Measurements from ENCODE around the gene ADD1. TPM values are rescaled to one million over a fixed set of nuclear protein-coding genes. Genes with fewer than 3 reads are reported as not detected.

The ADD1 gene
- total RNA-seq, 1 donor from 2014 or later = 212 TPM

- TF ChIP-seq, protein P1, sequence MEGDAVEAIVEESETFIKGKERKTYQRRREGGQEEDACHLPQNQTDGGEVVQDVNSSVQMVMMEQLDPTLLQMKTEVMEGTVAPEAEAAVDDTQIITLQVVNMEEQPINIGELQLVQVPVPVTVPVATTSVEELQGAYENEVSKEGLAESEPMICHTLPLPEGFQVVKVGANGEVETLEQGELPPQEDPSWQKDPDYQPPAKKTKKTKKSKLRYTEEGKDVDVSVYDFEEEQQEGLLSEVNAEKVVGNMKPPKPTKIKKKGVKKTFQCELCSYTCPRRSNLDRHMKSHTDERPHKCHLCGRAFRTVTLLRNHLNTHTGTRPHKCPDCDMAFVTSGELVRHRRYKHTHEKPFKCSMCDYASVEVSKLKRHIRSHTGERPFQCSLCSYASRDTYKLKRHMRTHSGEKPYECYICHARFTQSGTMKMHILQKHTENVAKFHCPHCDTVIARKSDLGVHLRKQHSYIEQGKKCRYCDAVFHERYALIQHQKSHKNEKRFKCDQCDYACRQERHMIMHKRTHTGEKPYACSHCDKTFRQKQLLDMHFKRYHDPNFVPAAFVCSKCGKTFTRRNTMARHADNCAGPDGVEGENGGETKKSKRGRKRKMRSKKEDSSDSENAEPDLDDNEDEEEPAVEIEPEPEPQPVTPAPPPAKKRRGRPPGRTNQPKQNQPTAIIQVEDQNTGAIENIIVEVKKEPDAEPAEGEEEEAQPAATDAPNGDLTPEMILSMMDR (IDR thresholded peaks at IDR 0.05; ENCODE audit: borderline replicate concordance) = no peak
- Histone ChIP-seq H3K4me3 (no peak overlapping the region), H3K4me1 (peaks cover 65% of the 10 kb centered on the region), H3K36me3 (peaks cover 72% of the 10 kb centered on the region), H3K27ac (replicated peaks) (no peak overlapping the region), H3K27me3 (ENCODE audit: low read depth) (no peaks in the 10 kb centered on the region), H3K9me3 (replicated peaks) (no peaks in the 10 kb centered on the region)
- DNase-seq = no peak
- intact Hi-C loops (cut with micrococcal nuclease) = no loop called here
These were observed 35.4 kb downstream of the ADD1 start for GRCh38 chr4:2879026-2879425.

DNA sequence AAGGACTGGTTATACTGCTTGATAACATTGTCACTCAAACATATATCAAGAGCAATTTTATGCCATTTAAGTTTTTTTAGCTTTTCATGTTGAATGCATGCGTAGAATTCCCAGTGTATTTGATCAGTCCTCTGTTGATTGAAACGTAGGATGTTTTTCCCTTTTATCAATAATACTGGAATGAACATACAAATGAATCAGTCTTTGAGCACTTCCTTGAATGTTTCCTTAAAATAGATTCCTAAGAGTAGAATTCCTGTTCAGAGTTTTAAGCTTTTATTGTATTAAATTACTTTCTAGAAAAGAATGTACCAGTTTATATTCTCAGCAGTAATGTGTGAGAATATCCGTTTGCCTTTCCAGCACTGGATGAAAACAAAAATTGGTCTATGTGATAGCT is 37.8 kb downstream of the ADD1 start:
- no peak for DNase-seq
- Histone ChIP-seq H3K27ac (replicated peaks) (peak overlapping the region; percentile 44), H3K4me1 (peaks cover 58% of the 10 kb centered on the region), H3K4me3 (no peak overlapping the region), H3K36me3 (peaks cover 87% of the 10 kb centered on the region), H3K9me3 (replicated peaks) (no peaks in the 10 kb centered on the region), H3K27me3 (ENCODE audit: low read depth) (no peaks in the 10 kb centered on the region)
- TF ChIP-seq, protein P1 (IDR thresholded peaks at IDR 0.05; ENCODE audit: borderline replicate concordance) = no peak
- intact Hi-C loops (cut with micrococcal nuclease) = no loop called here

DNA sequence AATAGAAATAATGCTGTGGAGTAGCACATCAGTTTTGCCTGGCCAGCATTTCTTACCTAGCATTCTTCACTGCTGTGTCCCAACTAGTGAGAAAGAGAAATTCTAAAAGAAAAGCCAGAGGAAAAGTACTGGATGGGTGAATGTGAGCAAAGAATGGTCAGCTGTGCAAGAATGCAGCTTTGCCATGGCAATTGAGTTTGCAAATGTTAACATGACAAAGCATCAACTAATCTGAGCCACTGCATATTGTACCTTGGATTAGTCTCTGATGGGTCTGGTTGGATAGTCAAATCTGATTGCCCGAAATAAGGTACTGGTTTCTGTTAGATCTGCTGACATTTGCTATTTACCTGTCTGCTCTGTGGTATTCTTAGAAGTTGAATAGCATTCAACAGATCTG is 38.7 kb downstream of the ADD1 start:
- Histone ChIP-seq H3K27ac (replicated peaks) (peak overlapping the region; percentile 44), H3K9me3 (replicated peaks) (no peaks in the 10 kb centered on the region), H3K36me3 (peaks cover 87% of the 10 kb centered on the region), H3K4me3 (no peak overlapping the region), H3K27me3 (ENCODE audit: low read depth) (no peaks in the 10 kb centered on the region), H3K4me1 (peaks cover 63% of the 10 kb centered on the region)
- no peak for DNase-seq
- intact Hi-C loops (cut with micrococcal nuclease) = no loop called here
- TF ChIP-seq, protein P1 (IDR thresholded peaks at IDR 0.05; ENCODE audit: borderline replicate concordance) = no peak

DNA sequence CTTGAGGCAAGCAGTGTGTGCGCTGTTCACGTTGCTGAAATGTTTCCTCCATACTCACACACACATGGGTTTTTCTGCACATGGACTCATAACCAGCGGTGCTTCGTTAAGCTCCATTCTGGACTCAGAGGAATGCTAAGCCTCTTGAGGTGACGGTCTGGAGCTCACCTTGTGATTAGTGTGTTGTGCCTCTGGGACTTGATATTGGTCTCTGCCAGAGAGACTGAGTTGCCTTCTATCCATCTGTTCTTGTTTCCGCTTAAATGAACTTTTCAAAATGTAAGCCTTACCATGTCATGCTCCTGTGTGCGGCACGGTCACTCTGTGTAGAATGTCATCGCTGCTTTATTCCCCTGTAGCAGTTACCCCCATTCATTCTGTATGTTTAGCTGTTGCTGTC is 42.5 kb downstream of the ADD1 start:
- intact Hi-C loops (cut with micrococcal nuclease) = no loop called here
- peak overlapping the region; percentile 60 for H3K27ac ChIP-seq (replicated peaks)
- no peak for DNase-seq
- no peaks in the 10 kb centered on the region for H3K27me3 ChIP-seq (ENCODE audit: low read depth)
- H3K4me1 ChIP-seq = peaks cover 62% of the 10 kb centered on the region
- peaks cover 81% of the 10 kb centered on the region for H3K36me3 ChIP-seq
- H3K4me3 ChIP-seq = no peak overlapping the region
- TF ChIP-seq, protein P1 (IDR thresholded peaks at IDR 0.05; ENCODE audit: borderline replicate concordance) = no peak
- H3K9me3 ChIP-seq (replicated peaks) = no peaks in the 10 kb centered on the region

- Histone ChIP-seq H3K9me3 (replicated peaks) (no peaks in the 10 kb centered on the region), H3K4me1 (peaks cover 65% of the 10 kb centered on the region), H3K36me3 (peaks cover 80% of the 10 kb centered on the region), H3K27me3 (ENCODE audit: low read depth) (no peaks in the 10 kb centered on the region), H3K4me3 (no peak overlapping the region), H3K27ac (replicated peaks) (peak overlapping the region; percentile 60)
- DNase-seq = no peak
- intact Hi-C loops (cut with micrococcal nuclease) = no loop called here
- TF ChIP-seq, protein P1 (IDR thresholded peaks at IDR 0.05; ENCODE audit: borderline replicate concordance) = no peak
These were observed 43.0 kb downstream of the ADD1 start for GRCh38 chr4:2886622-2887021.

DNA sequence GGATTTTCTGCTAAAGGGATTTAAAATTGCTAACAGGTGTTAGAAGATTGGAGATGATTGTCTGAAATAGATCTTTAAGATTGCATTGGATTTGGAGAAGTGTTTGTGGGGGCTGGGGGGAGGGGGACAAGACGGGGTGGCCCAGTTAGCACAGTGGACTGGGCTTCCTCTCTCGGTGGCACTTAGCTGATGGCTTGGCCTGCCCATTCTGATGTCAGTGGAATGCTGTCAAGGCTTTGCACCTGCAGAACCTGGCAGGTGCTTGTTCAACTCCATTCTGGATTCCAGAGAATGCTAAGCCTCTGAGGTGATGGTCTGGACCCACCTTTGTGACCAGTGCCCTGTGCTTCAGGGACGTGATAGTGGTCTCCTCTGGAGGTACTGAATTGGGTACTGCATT is 43.7 kb downstream of the ADD1 start:
- Histone ChIP-seq H3K4me1 (peaks cover 63% of the 10 kb centered on the region), H3K27ac (replicated peaks) (no peak overlapping the region), H3K9me3 (replicated peaks) (no peaks in the 10 kb centered on the region), H3K36me3 (peaks cover 73% of the 10 kb centered on the region), H3K27me3 (ENCODE audit: low read depth) (no peaks in the 10 kb centered on the region), H3K4me3 (no peak overlapping the region)
- TF ChIP-seq, protein P1 (IDR thresholded peaks at IDR 0.05; ENCODE audit: borderline replicate concordance) = no peak
- DNase-seq = no peak
- intact Hi-C loops (cut with micrococcal nuclease) = no loop called here
